Transverse colon (tissue), 4 donors: ENCODE measurements around the gene ZDHHC19. TPM values are rescaled to one million over a fixed set of nuclear protein-coding genes. Genes with fewer than 3 reads are reported as not detected.

ENCODE experiments used
- DNase-seq: peaks from one replicate; pipeline ENCODE4 v3.0.0-alpha.2; 2019
- H3K27ac ChIP-seq, 4 donors: fragments of 200-600 bp; sonication (generic); 2 replicates each; pipeline ENCODE4 v1.5.1; 2016 to 2018; ENCODE audit warnings: inconsistent platforms in 4 of 4
- H3K27me3 ChIP-seq: fragments of 200-600 bp; sonication (generic); 2 replicates; pipeline ENCODE4 v1.5.1; 2017; ENCODE audit warnings: inconsistent platforms
- H3K36me3 ChIP-seq, 4 donors: fragments of 200-600 bp; sonication (generic); 2 replicates each; pipeline ENCODE4 v1.5.1; 2017 to 2019; ENCODE audit warnings: inconsistent platforms in 4 of 4
- H3K4me1 ChIP-seq, 4 donors: fragments of 200-600 bp; sonication (generic); 2 replicates each; pipeline ENCODE4 v1.5.1; 2017 to 2020; ENCODE audit warnings: inconsistent platforms in 4 of 4
- H3K4me3 ChIP-seq, 4 donors: fragments of 200-600 bp; sonication (generic); 1 replicate in 1 of 4; 2 replicates in 3 of 4; pipeline versions ENCODE4 v1.5.1 to v1.6.1; 2017 to 2019; ENCODE audit warnings: inconsistent platforms in 4 of 4
- H3K9me3 ChIP-seq, 2 donors: fragments of 200-600 bp; sonication (generic); 2 replicates each; pipeline ENCODE4 v1.5.1; 2017 to 2019; ENCODE audit warnings: inconsistent platforms in 2 of 2
- CTCF ChIP-seq, 5 experiments: fragments of 200-600 bp in 3 of 5; fragments of 450-650 bp in 2 of 5; sonication (generic) in 3 of 5; IDR thresholded peaks; 1 replicate in 2 of 5; 2 replicates in 3 of 5; pipeline ENCODE4 v1.5.1; 2016 to 2017; ENCODE audit warnings: antibody characterized with exemption in 5 of 5, inconsistent platforms in 3 of 5, mild to moderate bottlenecking in 2 of 5, moderate library complexity in 1 of 5
- EP300 ChIP-seq: sonication (generic); formaldehyde crosslinking; IDR thresholded peaks from one replicate; pipeline ENCODE4 v1.6.1; 2017; ENCODE audit warnings: antibody characterized with exemption, low read depth
- POLR2A ChIP-seq: fragments of 450-650 bp; IDR thresholded peaks from one replicate; pipeline ENCODE4 v1.6.1; 2016; ENCODE audit warnings: antibody characterized with exemption, mild to moderate bottlenecking, moderate library complexity
- POLR2AphosphoS5 ChIP-seq, 3 donors: sonication (generic); formaldehyde crosslinking; IDR thresholded peaks; one replicate each; pipeline ENCODE4 v1.6.1; 2016; ENCODE audit warnings: antibody characterized with exemption in 3 of 3
- WGBS, 2 donors: methylation state at CpG; one replicate each; pipeline ENCODE4 v1.1.5; 2018; ENCODE audit warnings: low coverage in 1 of 2; 5-methylcytosine and 5-hydroxymethylcytosine counted together
- in situ Hi-C, 4 donors: fragments of 200-750 bp; cut with MboI; loops; one replicate each; pipeline versions ENCODE4 v1.15.0 to v1.15.1; 2017; ENCODE audit warnings: low sequenced_read_pairs in 3 of 4, low pct_ligation_motif_present in 1 of 4, low pct_unique_long_range_greater_than_20kb in 1 of 4
- intact Hi-C: fragments of 100-400 bp; cut with DNase I; formaldehyde crosslinking; loops from one replicate; pipeline ENCODE4 v1.15.1; 2023; ENCODE audit warnings: low total_unique reads
- total RNA-seq, 4 donors: library from RNA; depleted of rRNA; stranded (reverse); fragments of >200 nt; gene quantifications; one replicate each; pipeline ENCODE4 v1.1.0, GENCODE V29; 2016

The ZDHHC19 gene
- total RNA-seq, 4 donors from 2014 or later: not detected

- Histone ChIP-seq H3K27me3 (no peaks in the 10 kb centered on the region), H3K4me1 (peaks cover 0 to 30% (median 26%) of the 10 kb centered on the region in 4 donors), H3K36me3 (no peaks in the 10 kb centered on the region), H3K27ac (peak overlapping the region; percentile 13 to 54 (median 39)), H3K9me3 (no peaks in the 10 kb centered on the region), H3K4me3 (peak overlapping the region in 3 of 4 donors; percentile 9 to 39 (median 10))
- peak in 1 of 3 donors; percentile 36 for TF ChIP-seq POLR2AphosphoS5 (IDR thresholded peaks at IDR 0.05)
- TF ChIP-seq CTCF (IDR thresholded peaks at IDR 0.05): no peak
- intact Hi-C loops: no loop called here
- in situ Hi-C loops: loop anchor here in 1 of 4 donors (25.0 kb wide), 1 partner anchor 482 kb away; no protein-coding TSS in a partner anchor
- peak; percentile 65 for DNase-seq
- WGBS, 2 donors: 0 to 12% methylated on average over 6 to 19 of the region's 19 CpGs
These were observed 8.2 kb upstream of the ZDHHC19 start for GRCh38 chr3:196219194-196219969.

DNA sequence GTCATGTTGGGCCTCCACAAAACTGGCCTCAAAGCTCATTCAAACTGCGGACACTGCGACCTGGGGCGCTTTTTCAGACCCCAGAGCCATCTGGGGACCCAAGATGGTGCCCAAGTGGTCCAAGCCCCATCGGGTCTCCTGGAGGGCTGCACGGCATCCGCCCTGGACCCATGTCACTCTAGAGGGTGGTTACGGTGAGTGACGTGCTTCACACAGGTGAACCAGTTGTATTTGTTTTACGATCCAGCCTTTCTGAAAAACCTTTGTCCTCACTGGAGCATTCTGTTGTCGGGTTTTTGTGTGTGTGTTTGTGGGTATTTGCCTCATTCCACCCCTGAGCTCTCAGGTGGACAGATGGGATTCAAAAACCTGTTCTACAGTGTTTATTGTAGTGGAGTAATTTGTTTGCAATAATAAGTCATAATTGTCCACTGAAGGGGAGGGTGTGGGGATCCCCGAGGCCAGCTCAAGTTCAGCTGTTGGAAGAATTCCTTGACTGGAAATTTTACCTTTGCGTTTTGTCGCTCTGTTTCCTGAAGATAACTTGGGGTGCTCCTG, 7.0 kb upstream of the ZDHHC19 start:
- no peaks in the 10 kb centered on the region for H3K9me3 ChIP-seq
- no peak for DNase-seq
- H3K27ac ChIP-seq: no peak overlapping the region
- H3K4me1 ChIP-seq: peaks cover 0 to 30% (median 26%) of the 10 kb centered on the region in 4 donors
- H3K4me3 ChIP-seq: no peak overlapping the region
- TF ChIP-seq CTCF (IDR thresholded peaks at IDR 0.05) (no peak), EP300 (no peak), POLR2A (no peak), POLR2AphosphoS5 (IDR thresholded peaks at IDR 0.05) (no peak)
- in situ Hi-C loops (loop anchor here in 1 of 4 donors (25.0 kb wide), 1 partner anchor 481 kb away; no protein-coding TSS in a partner anchor), intact Hi-C loops (no loop called here)
- no peaks in the 10 kb centered on the region for H3K27me3 ChIP-seq
- no peaks in the 10 kb centered on the region for H3K36me3 ChIP-seq
- WGBS, 2 donors: 75% methylated on average over 12 of the region's 13 CpGs; no CpG with 5 or more reads in 1 of the 2 donors

GRCh38 chr3:196217307-196218154, 6.3 kb upstream of the ZDHHC19 start:
- H3K27me3 ChIP-seq: no peaks in the 10 kb centered on the region
- no peaks in the 10 kb centered on the region for H3K36me3 ChIP-seq
- DNase-seq: no peak
- peaks cover 0 to 30% (median 25%) of the 10 kb centered on the region in 4 donors for H3K4me1 ChIP-seq
- intact Hi-C loops (no loop called here), in situ Hi-C loops (loop anchor here in 1 of 4 donors (25.0 kb wide), 1 partner anchor 480 kb away; no protein-coding TSS in a partner anchor)
- peak overlapping the region in 1 of 4 donors; percentile 43 for H3K27ac ChIP-seq
- H3K9me3 ChIP-seq: no peaks in the 10 kb centered on the region
- TF ChIP-seq CTCF (IDR thresholded peaks at IDR 0.05): no peak
- H3K4me3 ChIP-seq: peak overlapping the region in 2 of 4 donors; percentile 22 to 38
- 88 to 89% methylated on average over 5 to 12 of the region's 12 CpGs for WGBS, 2 donors
